Upper lobe of left lung (tissue), 6 donors: Measurements from ENCODE around the gene CHCHD4. TPM values are rescaled to one million over a fixed set of nuclear protein-coding genes. Genes with fewer than 3 reads are reported as not detected.

Experiments
- ATAC-seq, 2 donors: fragments of 200-7000 bp; cut with Tn5 transposase; one replicate each; pipeline ENCODE4 v1.9.1; 2022; ENCODE audit warnings: mild to moderate bottlenecking in 2 of 2, moderate library complexity in 2 of 2; ENCODE audit not compliant: low FRiP score in 2 of 2
- DNase-seq, 2 donors: peaks; one replicate each; pipeline ENCODE4 v3.0.0-alpha.2; 2019 to 2020
- H3K27ac ChIP-seq, 4 donors: fragments of 200-600 bp; sonication (generic); one replicate each; pipeline ENCODE4 v1.5.1; 2016 to 2019
- H3K27me3 ChIP-seq, 4 donors: fragments of 200-600 bp; sonication (generic); one replicate each; pipeline ENCODE4 v1.5.1; 2017 to 2019
- H3K36me3 ChIP-seq, 4 donors: fragments of 200-600 bp; sonication (generic); one replicate each; pipeline ENCODE4 v1.5.1; 2016 to 2019
- H3K4me1 ChIP-seq, 4 donors: fragments of 200-600 bp; sonication (generic); one replicate each; pipeline ENCODE4 v1.5.1; 2018 to 2019
- H3K4me3 ChIP-seq, 4 donors: fragments of 200-600 bp; sonication (generic); one replicate each; pipeline ENCODE4 v1.5.1; 2017 to 2019; ENCODE audit warnings: mild to moderate bottlenecking in 2 of 4, moderate library complexity in 1 of 4
- H3K9me3 ChIP-seq, 4 donors: fragments of 200-600 bp; sonication (generic); one replicate each; pipeline ENCODE4 v1.5.1; 2018 to 2019
- CTCF ChIP-seq, 6 experiments: fragments of 450-650 bp in 4 of 6; fragments of 200-600 bp in 2 of 6; sonication (generic) in 2 of 6; IDR thresholded peaks; one replicate each; pipeline ENCODE4 v1.5.1; 2016 to 2019; ENCODE audit warnings: antibody characterized with exemption in 6 of 6
- EP300 ChIP-seq, 4 donors: sonication (generic); formaldehyde crosslinking; IDR thresholded peaks; one replicate each; pipeline ENCODE4 v1.5.1; 2017; ENCODE audit warnings: antibody characterized with exemption in 4 of 4, control low read depth in 2 of 4
- POLR2A ChIP-seq, 4 donors: fragments of 450-650 bp; IDR thresholded peaks; one replicate each; pipeline ENCODE4 v1.5.1; 2016 to 2017; ENCODE audit warnings: antibody characterized with exemption in 4 of 4, mild to moderate bottlenecking in 2 of 4
- POLR2AphosphoS5 ChIP-seq, 2 donors: sonication (generic); formaldehyde crosslinking; IDR thresholded peaks; one replicate each; pipeline ENCODE4 v1.5.1; 2017; ENCODE audit warnings: antibody characterized with exemption in 2 of 2
- WGBS, 2 donors: methylation state at CpG; one replicate each; pipeline ENCODE4 v1.1.5; 2017 to 2018; 5-methylcytosine and 5-hydroxymethylcytosine counted together
- total RNA-seq, 6 donors: library from RNA; depleted of rRNA in 4 of 6; stranded (reverse); fragments of >200 nt in 4 of 6; gene quantifications; one replicate each; pipeline versions ENCODE4 v1.1.0 to v1.2.1, GENCODE V29; 2016 to 2021
- donor health status: DM: no; HTN: no; CAD: no; lungs with moderate emphysema.
- donor health status: DM: no; HTN: yes; CAD: no; lungs with severe emphysema.

CHCHD4 gene
- total RNA-seq, 6 donors from 2014 or later = 2.1 to 13.2 (median 10.5) TPM

- Histone ChIP-seq H3K9me3 (no peaks in the 10 kb centered on the region), H3K27ac (no peak overlapping the region), H3K36me3 (peaks cover 57 to 100% (median 94%) of the 10 kb centered on the region in 4 donors), H3K4me3 (no peak overlapping the region), H3K4me1 (no peaks in the 10 kb centered on the region), H3K27me3 (no peaks in the 10 kb centered on the region)
- WGBS, 2 donors = 80 to 91% methylated on average over 4 to 6 of the region's 6 CpGs
- ATAC-seq (no peak), DNase-seq (no peak)
- TF ChIP-seq POLR2A (IDR thresholded peaks at IDR 0.05) (no peak), EP300 (IDR thresholded peaks at IDR 0.05) (no peak), CTCF (IDR thresholded peaks at IDR 0.05) (no peak), POLR2AphosphoS5 (IDR thresholded peaks at IDR 0.05) (no peak)
These were observed 9.6 kb upstream of the CHCHD4 start for GRCh38 chr3:14134291-14134690.

- no peak for ATAC-seq
- Histone ChIP-seq H3K4me1 (no peaks in the 10 kb centered on the region), H3K27me3 (no peaks in the 10 kb centered on the region), H3K9me3 (no peaks in the 10 kb centered on the region), H3K27ac (no peak overlapping the region), H3K36me3 (peaks cover 57 to 97% (median 90%) of the 10 kb centered on the region in 4 donors), H3K4me3 (no peak overlapping the region)
- no peak for TF ChIP-seq POLR2A (IDR thresholded peaks at IDR 0.05)
- no peak for TF ChIP-seq CTCF (IDR thresholded peaks at IDR 0.05)
- no peak for TF ChIP-seq EP300 (IDR thresholded peaks at IDR 0.05)
- TF ChIP-seq POLR2AphosphoS5 (IDR thresholded peaks at IDR 0.05) = no peak
- no peak for DNase-seq
- WGBS, 2 donors = 94 to 100% methylated on average over 4 to 5 of the region's 5 CpGs
These were observed 9.2 kb upstream of the CHCHD4 start for GRCh38 chr3:14133876-14134275.

GRCh38 chr3:14133188-14133800 is 8.6 kb upstream of the CHCHD4 start:
- Histone ChIP-seq H3K27me3 (no peaks in the 10 kb centered on the region), H3K36me3 (peaks cover 56 to 97% (median 85%) of the 10 kb centered on the region in 4 donors), H3K27ac (peak overlapping the region in 1 of 4 donors; percentile 2), H3K4me1 (no peaks in the 10 kb centered on the region), H3K9me3 (no peaks in the 10 kb centered on the region), H3K4me3 (no peak overlapping the region)
- ATAC-seq = no peak
- WGBS, 2 donors = 81 to 96% methylated on average over 8 to 10 of the region's 10 CpGs
- TF ChIP-seq EP300 (IDR thresholded peaks at IDR 0.05) (no peak), CTCF (IDR thresholded peaks at IDR 0.05) (no peak), POLR2A (IDR thresholded peaks at IDR 0.05) (no peak), POLR2AphosphoS5 (IDR thresholded peaks at IDR 0.05) (no peak)
- DNase-seq = no peak

GRCh38 chr3:14132689-14133088 is 8.0 kb upstream of the CHCHD4 start:
- ATAC-seq = no peak
- H3K4me1 ChIP-seq = peaks cover under 1 to 5% (median 2%) of the 10 kb centered on the region in 4 donors
- H3K27ac ChIP-seq = no peak overlapping the region
- TF ChIP-seq EP300 (IDR thresholded peaks at IDR 0.05) (no peak), POLR2A (IDR thresholded peaks at IDR 0.05) (no peak), POLR2AphosphoS5 (IDR thresholded peaks at IDR 0.05) (no peak), CTCF (IDR thresholded peaks at IDR 0.05) (no peak)
- DNase-seq = no peak
- H3K4me3 ChIP-seq = no peak overlapping the region
- 96 to 100% methylated on average over 2 to 6 of the region's 6 CpGs for WGBS, 2 donors
- no peaks in the 10 kb centered on the region for H3K9me3 ChIP-seq
- no peaks in the 10 kb centered on the region for H3K27me3 ChIP-seq
- peaks cover 54 to 97% (median 83%) of the 10 kb centered on the region in 4 donors for H3K36me3 ChIP-seq

GRCh38 chr3:14132120-14132519 is 7.5 kb upstream of the CHCHD4 start:
- no peak overlapping the region for H3K4me3 ChIP-seq
- 98% methylated on average over 8 of the region's 8 CpGs; no CpG with 5 or more reads in 1 of the 2 donors for WGBS, 2 donors
- no peaks in the 10 kb centered on the region for H3K9me3 ChIP-seq
- ATAC-seq = no peak
- peaks cover 54 to 92% (median 78%) of the 10 kb centered on the region in 4 donors for H3K36me3 ChIP-seq
- H3K27me3 ChIP-seq = no peaks in the 10 kb centered on the region
- DNase-seq = no peak
- no peak for TF ChIP-seq CTCF (IDR thresholded peaks at IDR 0.05)
- no peak for TF ChIP-seq POLR2AphosphoS5 (IDR thresholded peaks at IDR 0.05)
- no peak for TF ChIP-seq EP300 (IDR thresholded peaks at IDR 0.05)
- no peak for TF ChIP-seq POLR2A (IDR thresholded peaks at IDR 0.05)
- no peak overlapping the region for H3K27ac ChIP-seq
- H3K4me1 ChIP-seq = peaks cover 6 to 11% (median 8%) of the 10 kb centered on the region in 4 donors
